GM19328 (cell line): ENCODE measurements around the gene CYTH1.

Experiments
- ATAC-seq: cut with Tn5 transposase; IDR thresholded peaks from one replicate; pipeline ENCODE4 v1.9.1; 2021; ENCODE audit warnings: mild to moderate bottlenecking, moderate library complexity; ENCODE audit not compliant: unreplicated experiment

CYTH1 gene

GRCh38 chr17:78629436-78629995 is 152.6 kb downstream of the CYTH1 start:
- ATAC-seq, result no peak

DNA sequence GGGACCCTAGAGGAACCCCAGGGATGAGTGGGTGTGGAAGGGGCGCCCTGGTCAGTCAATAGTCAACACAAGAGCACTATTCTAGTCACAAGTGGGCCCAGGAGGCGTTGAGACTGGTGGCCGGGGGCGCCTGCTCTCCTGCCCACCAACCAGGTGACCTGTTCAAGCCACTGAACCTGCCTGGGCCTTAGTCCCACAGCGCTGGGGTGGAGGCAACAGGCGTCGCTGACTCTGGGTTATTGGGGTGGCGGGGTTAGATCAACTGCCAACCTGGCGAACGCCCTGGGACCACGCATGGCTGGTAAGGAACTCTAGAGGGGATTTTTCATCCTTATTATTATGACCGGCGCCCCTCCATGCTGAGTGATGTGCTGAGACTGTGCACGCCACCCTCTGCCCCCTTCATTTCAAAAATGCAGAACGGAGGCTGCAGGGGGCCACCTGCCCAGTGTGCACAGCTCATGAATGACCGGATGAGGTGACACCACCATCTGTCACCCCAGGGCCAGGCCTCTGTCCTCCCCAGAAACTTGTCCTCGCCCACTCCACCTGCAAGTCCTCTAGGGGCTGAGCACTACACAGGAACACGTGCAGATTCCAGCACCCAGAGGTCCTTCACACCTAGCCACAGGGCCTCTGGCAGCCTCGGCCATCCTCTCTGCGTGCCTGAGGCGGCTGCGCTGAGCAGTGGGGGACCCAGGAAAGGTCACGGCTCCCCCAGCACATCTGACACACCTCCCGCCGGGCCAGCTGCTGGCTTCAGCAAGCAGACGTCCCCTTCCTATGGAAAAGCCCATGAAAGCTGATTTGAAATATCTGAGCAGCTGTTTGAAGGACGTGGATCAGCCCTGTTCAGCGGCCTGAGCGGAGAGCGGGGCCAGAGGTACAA is 153.3 kb downstream of the CYTH1 start:
- ATAC-seq, result no peak

- ATAC-seq, result no peak
Observed at GRCh38 chr17:78624324-78625151, 157.5 kb downstream of the CYTH1 start.
